ENCODE results near the gene TBP.
"Not testable (repeated sequence)": the region's sequence is repeated elsewhere in the genome, so short reads cannot be mapped to it uniquely, and the experiment has no call there.

TBP gene

DNA sequence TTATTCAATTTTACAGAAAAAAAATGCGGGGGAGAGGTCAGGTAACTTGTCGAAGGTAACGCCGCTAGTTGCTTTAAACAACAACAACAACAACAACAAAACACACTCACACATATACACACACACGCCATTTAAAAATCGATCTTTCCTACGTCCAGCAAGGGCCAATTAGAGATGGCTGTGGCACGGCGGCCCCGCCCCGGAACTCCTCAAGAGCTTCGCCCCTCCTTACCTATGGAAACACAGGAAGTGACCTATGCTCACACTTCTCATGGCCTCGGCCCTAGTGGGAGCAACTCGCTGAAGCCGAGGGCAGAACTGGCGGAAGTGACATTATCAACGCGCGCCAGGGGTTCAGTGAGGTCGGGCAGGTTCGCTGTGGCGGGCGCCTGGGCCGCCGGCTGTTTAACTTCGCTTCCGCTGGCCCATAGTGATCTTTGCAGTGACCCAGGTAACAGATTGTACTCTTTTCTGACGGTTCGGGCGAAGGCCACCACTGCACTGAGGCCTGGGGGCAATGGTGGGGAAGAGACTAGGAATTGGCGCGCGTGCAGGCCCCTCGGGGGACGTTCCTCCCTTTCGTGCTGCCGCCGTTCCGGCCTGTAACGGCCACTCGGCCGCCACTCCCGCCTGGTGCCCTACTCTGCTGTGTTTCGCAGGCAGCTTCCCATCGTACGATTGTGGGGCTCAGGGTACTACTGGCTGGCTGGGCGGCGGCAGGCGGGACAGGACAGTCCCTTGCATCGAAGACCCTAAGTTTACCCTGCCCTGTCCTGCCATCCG lies at the start of gene TBP:
Gene TBP (plus strand): TSS at position 357 of the 783 bp plus-strand sequence. CDS start 2,661 bp downstream, outside the sequence.
- H3K9ac ChIP-seq (ENCODE audit: low read length in 5 of 5): peak within 1 kb of the TSS; percentile 97 to 99 (median 99)
- H3K4me3 ChIP-seq (ENCODE audit: low read depth in 1 of 5, low read length in 5 of 5): peak within 1 kb of the TSS; percentile 83 to 100 (median 99)
- H3K36me3 ChIP-seq (ENCODE audit: control insufficient read depth in 5 of 5, insufficient read depth in 5 of 5, low read length in 5 of 5): peaks cover 5 to 31% (median 9%) of the 10 kb centered on the region in 5 donors
- no peaks in the 10 kb centered on the region for H3K27me3 ChIP-seq (ENCODE audit: control insufficient read depth in 5 of 5, insufficient read depth in 4 of 5, low read length in 5 of 5)
- no peaks in the 10 kb centered on the region for H3K9me3 ChIP-seq (ENCODE audit: control insufficient read depth in 5 of 5, low read length in 5 of 5)
- peaks cover 12 to 62% (median 54%) of the 10 kb centered on the region in 5 donors for H3K4me1 ChIP-seq (ENCODE audit: control insufficient read depth in 5 of 5, insufficient read depth in 5 of 5, low read length in 5 of 5)
- H3K27ac ChIP-seq (ENCODE audit: low read depth, low read length): peak within 1 kb of the TSS; percentile 82

DNA sequence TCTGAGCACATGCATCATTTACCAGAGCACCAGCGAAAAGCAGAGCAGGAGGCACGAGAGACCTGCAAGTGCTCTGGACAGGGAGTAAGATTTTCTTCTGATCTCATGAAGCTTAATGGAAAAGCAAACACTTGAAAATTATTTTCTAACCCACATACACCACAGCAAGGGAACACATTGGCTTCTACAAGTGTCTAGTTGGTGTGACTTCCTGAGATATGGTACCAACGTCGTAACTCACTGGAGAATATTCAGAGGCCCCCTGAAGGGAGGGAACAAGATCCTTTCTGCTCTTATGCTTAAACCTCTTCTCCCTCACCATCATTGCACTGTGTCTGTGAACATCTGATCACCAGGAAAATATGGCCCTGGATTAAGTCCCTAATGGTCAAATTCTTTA lies 49.7 kb upstream of the TBP start:
- peaks cover 0 to 29% (median 23%) of the 10 kb centered on the region in 5 donors for H3K9me3 ChIP-seq (ENCODE audit: control insufficient read depth in 5 of 5, low read length in 5 of 5)
- no peak overlapping the region for H3K9ac ChIP-seq (ENCODE audit: low read length in 5 of 5)
- H3K4me3 ChIP-seq (ENCODE audit: low read depth in 1 of 5, low read length in 5 of 5): no peak overlapping the region
- no peaks in the 10 kb centered on the region for H3K36me3 ChIP-seq (ENCODE audit: control insufficient read depth in 5 of 5, insufficient read depth in 5 of 5, low read length in 5 of 5)
- H3K27me3 ChIP-seq (ENCODE audit: control insufficient read depth in 5 of 5, insufficient read depth in 4 of 5, low read length in 5 of 5): peaks cover 0 to 6% (median 0%) of the 10 kb centered on the region in 5 donors
- H3K27ac ChIP-seq (ENCODE audit: low read depth, low read length): no peak overlapping the region
- peaks cover 0 to 8% (median 6%) of the 10 kb centered on the region in 5 donors for H3K4me1 ChIP-seq (ENCODE audit: control insufficient read depth in 5 of 5, insufficient read depth in 5 of 5, low read length in 5 of 5)

DNA sequence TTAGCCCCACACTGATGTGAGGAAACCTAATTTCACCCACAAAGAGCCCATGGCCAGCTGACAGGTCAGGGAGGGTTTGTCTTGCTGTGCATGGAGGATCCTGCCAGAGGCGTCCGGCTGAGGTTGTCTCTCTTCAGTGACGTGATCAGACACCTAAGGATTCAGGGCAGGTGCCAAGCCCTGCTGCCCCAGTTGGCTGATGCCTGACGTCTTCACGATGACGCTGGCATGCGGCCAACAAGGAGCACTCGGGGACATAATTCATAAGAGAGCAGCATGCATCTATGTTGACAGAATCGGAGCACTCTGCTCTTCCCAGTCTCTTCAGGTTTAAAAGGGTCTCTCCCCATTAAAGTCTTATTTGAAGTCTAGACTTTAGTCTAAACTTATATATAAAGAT lies 48.9 kb upstream of the TBP start:
- Histone ChIP-seq H3K27ac (ENCODE audit: low read depth, low read length) (no peak overlapping the region), H3K36me3 (ENCODE audit: control insufficient read depth in 5 of 5, insufficient read depth in 5 of 5, low read length in 5 of 5) (no peaks in the 10 kb centered on the region), H3K27me3 (ENCODE audit: control insufficient read depth in 5 of 5, insufficient read depth in 4 of 5, low read length in 5 of 5) (peaks cover 0 to 6% (median 0%) of the 10 kb centered on the region in 5 donors), H3K4me1 (ENCODE audit: control insufficient read depth in 5 of 5, insufficient read depth in 5 of 5, low read length in 5 of 5) (peaks cover 0 to 8% (median 6%) of the 10 kb centered on the region in 5 donors), H3K4me3 (ENCODE audit: low read depth in 1 of 5, low read length in 5 of 5) (no peak overlapping the region), H3K9me3 (ENCODE audit: control insufficient read depth in 5 of 5, low read length in 5 of 5) (peaks cover 0 to 32% (median 23%) of the 10 kb centered on the region in 5 donors), H3K9ac (ENCODE audit: low read length in 5 of 5) (no peak overlapping the region)

DNA sequence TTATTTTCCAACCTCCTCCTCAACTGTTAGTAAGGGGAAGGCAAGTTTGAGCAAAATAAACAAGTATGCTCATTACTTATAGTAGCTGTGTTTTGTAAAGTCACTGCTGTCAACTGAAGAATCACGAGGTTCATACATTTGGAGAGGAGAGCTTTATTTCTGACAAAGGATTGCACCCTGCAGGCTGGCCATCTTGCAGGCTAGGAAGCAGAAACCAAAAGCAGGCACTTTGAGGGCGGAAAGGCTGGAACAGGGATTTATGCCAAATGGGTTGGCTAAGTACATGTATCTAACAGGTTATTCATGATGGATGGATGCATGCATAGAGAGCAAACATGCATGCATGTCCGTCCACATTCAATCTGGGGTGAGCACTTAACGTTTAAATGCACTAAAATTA lies 47.7 kb upstream of the TBP start:
- Histone ChIP-seq H3K4me1 (ENCODE audit: control insufficient read depth in 5 of 5, insufficient read depth in 5 of 5, low read length in 5 of 5) (peaks cover 0 to 8% (median 6%) of the 10 kb centered on the region in 5 donors), H3K27ac (ENCODE audit: low read depth, low read length) (no peak overlapping the region), H3K27me3 (ENCODE audit: control insufficient read depth in 5 of 5, insufficient read depth in 4 of 5, low read length in 5 of 5) (peaks cover 0 to 2% (median 0%) of the 10 kb centered on the region in 5 donors), H3K36me3 (ENCODE audit: control insufficient read depth in 5 of 5, insufficient read depth in 5 of 5, low read length in 5 of 5) (no peaks in the 10 kb centered on the region), H3K9me3 (ENCODE audit: control insufficient read depth in 5 of 5, low read length in 5 of 5) (peaks cover 0 to 25% (median 16%) of the 10 kb centered on the region in 5 donors), H3K9ac (ENCODE audit: low read length in 5 of 5) (no peak overlapping the region), H3K4me3 (ENCODE audit: low read depth in 1 of 5, low read length in 5 of 5) (no peak overlapping the region)

DNA sequence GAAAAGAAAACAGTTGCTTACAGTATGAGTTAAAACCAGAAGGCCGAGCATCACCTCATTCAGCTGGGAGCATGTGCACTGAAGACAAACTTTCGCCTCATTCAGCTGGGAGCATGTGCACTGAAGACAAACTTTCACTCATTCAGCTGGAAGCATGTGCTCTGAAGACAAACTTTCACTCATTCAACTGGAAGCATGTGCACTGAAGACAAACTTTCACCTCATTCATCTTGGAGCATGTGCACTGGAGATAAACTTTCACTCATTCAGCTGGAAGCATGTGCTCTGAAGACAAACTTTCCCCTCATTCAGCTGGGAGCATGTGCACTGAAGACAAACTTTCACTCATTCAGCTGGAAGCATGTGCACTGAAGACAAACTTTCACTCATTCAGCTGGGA lies 46.4 kb upstream of the TBP start:
- H3K27me3 ChIP-seq (ENCODE audit: control insufficient read depth in 5 of 5, insufficient read depth in 4 of 5, low read length in 5 of 5); H3K4me3 ChIP-seq (ENCODE audit: low read depth in 1 of 5, low read length in 5 of 5); H3K36me3 ChIP-seq (ENCODE audit: control insufficient read depth in 5 of 5, insufficient read depth in 5 of 5, low read length in 5 of 5); H3K4me1 ChIP-seq (ENCODE audit: control insufficient read depth in 5 of 5, insufficient read depth in 5 of 5, low read length in 5 of 5); H3K9ac ChIP-seq (ENCODE audit: low read length in 5 of 5); H3K27ac ChIP-seq (ENCODE audit: low read depth, low read length): not testable (repeated sequence)
- H3K9me3 ChIP-seq (ENCODE audit: control insufficient read depth in 5 of 5, low read length in 5 of 5): peaks cover 0 to 12% (median 9%) of the 10 kb centered on the region in 5 donors

DNA sequence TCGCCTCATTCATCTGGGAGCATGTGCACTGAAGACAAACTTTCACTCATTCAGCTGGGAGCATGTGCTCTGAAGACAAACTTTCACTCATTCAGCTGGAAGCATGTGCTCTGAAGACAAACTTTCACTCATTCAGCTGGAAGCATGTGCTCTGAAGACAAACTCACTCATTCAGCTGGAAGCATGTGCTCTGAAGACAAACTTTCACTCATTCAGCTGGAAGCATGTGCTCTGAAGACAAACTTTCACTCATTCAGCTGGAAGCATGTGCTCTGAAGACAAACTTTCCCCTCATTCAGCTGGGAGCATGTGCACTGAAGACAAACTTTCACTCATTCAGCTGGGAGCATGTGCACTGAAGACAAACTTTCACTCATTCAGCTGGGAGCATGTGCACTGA lies 45.9 kb upstream of the TBP start:
- H3K9me3 ChIP-seq (ENCODE audit: control insufficient read depth in 5 of 5, low read length in 5 of 5); H3K4me1 ChIP-seq (ENCODE audit: control insufficient read depth in 5 of 5, insufficient read depth in 5 of 5, low read length in 5 of 5); H3K36me3 ChIP-seq (ENCODE audit: control insufficient read depth in 5 of 5, insufficient read depth in 5 of 5, low read length in 5 of 5); H3K27me3 ChIP-seq (ENCODE audit: control insufficient read depth in 5 of 5, insufficient read depth in 4 of 5, low read length in 5 of 5); H3K27ac ChIP-seq (ENCODE audit: low read depth, low read length); H3K9ac ChIP-seq (ENCODE audit: low read length in 5 of 5); H3K4me3 ChIP-seq (ENCODE audit: low read depth in 1 of 5, low read length in 5 of 5): not testable (repeated sequence)

DNA sequence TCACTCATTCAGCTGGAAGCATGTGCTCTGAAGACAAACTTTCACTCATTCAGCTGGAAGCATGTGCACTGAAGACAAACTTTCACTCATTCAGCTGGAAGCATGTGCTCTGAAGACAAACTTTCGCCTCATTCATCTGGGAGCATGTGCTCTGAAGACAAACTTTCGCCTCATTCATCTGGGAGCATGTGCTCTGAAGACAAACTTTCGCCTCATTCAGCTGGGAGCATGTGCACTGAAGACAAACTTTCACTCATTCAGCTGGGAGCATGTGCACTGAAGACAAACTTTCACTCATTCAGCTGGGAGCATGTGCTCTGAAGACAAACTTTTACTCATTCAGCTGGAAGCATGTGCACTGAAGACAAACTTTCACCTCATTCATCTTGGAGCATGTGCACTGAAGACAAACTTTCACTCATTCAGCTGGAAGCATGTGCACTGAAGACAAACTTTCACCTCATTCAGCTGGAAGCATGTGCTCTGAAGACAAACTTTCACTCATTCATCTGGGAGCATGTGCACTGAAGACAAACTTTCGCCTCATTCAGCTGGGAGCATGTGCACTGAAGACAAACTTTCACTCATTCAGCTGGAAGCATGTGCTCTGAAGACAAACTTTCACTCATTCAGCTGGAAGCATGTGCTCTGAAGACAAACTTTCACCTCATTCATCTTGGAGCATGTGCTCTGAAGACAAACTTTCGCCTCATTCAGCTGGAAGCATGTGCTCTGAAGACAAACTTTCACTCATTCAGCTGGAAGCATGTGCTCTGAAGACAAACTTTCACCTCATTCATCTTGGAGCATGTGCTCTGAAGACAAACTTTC lies 45.1 kb upstream of the TBP start:
- not testable (repeated sequence) for H3K27ac ChIP-seq (ENCODE audit: low read depth, low read length); H3K9ac ChIP-seq (ENCODE audit: low read length in 5 of 5); H3K9me3 ChIP-seq (ENCODE audit: control insufficient read depth in 5 of 5, low read length in 5 of 5); H3K27me3 ChIP-seq (ENCODE audit: control insufficient read depth in 5 of 5, insufficient read depth in 4 of 5, low read length in 5 of 5); H3K4me3 ChIP-seq (ENCODE audit: low read depth in 1 of 5, low read length in 5 of 5); H3K36me3 ChIP-seq (ENCODE audit: control insufficient read depth in 5 of 5, insufficient read depth in 5 of 5, low read length in 5 of 5); H3K4me1 ChIP-seq (ENCODE audit: control insufficient read depth in 5 of 5, insufficient read depth in 5 of 5, low read length in 5 of 5)

DNA sequence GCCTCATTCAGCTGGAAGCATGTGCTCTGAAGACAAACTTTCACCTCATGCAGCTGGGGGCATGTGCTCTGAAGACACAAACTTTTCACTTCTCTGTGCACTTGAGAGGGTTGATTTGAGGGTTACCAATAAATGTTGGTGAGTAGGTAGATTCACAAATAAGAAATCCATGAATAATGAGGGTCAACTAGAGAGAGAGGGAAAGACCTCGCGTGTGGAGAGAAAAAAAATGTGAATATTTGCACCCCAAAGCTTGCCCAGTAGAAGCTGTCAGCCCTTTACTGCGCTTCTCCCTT lies 44.5 kb upstream of the TBP start:
- no peak overlapping the region for H3K4me3 ChIP-seq (ENCODE audit: low read depth in 1 of 5, low read length in 5 of 5)
- peaks cover 0 to 8% (median 6%) of the 10 kb centered on the region in 5 donors for H3K4me1 ChIP-seq (ENCODE audit: control insufficient read depth in 5 of 5, insufficient read depth in 5 of 5, low read length in 5 of 5)
- H3K27me3 ChIP-seq (ENCODE audit: control insufficient read depth in 5 of 5, insufficient read depth in 4 of 5, low read length in 5 of 5): peaks cover 0 to 2% (median 0%) of the 10 kb centered on the region in 5 donors
- no peaks in the 10 kb centered on the region for H3K36me3 ChIP-seq (ENCODE audit: control insufficient read depth in 5 of 5, insufficient read depth in 5 of 5, low read length in 5 of 5)
- no peak overlapping the region for H3K27ac ChIP-seq (ENCODE audit: low read depth, low read length)
- H3K9me3 ChIP-seq (ENCODE audit: control insufficient read depth in 5 of 5, low read length in 5 of 5): peaks cover 0 to 4% (median 0%) of the 10 kb centered on the region in 5 donors
- H3K9ac ChIP-seq (ENCODE audit: low read length in 5 of 5): no peak overlapping the region

DNA sequence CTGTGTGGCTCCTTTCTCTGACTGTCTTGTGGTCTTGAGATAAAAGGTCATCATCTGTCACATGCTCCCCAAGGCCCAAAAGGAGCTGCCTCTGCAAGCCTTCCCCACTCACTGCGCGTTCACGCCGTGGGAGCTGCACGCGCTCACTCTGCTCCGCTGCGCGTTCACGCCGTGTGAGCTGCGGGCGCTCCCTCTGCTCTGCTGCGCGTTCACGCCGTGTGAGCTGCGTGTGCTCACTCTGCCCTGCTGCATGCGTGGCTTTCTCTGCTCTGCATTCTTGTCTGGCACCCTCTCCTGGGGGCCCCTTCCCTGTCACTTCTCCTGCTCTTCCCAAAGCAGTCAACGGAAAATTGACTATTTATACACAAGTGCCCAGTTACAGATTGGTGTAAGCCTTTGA lies 43.5 kb upstream of the TBP start:
- Histone ChIP-seq H3K9me3 (ENCODE audit: control insufficient read depth in 5 of 5, low read length in 5 of 5) (peaks cover 0 to 4% (median 0%) of the 10 kb centered on the region in 5 donors), H3K9ac (ENCODE audit: low read length in 5 of 5) (no peak overlapping the region), H3K36me3 (ENCODE audit: control insufficient read depth in 5 of 5, insufficient read depth in 5 of 5, low read length in 5 of 5) (no peaks in the 10 kb centered on the region), H3K27ac (ENCODE audit: low read depth, low read length) (no peak overlapping the region), H3K27me3 (ENCODE audit: control insufficient read depth in 5 of 5, insufficient read depth in 4 of 5, low read length in 5 of 5) (peaks cover 0 to 2% (median 0%) of the 10 kb centered on the region in 5 donors), H3K4me3 (ENCODE audit: low read depth in 1 of 5, low read length in 5 of 5) (no peak overlapping the region), H3K4me1 (ENCODE audit: control insufficient read depth in 5 of 5, insufficient read depth in 5 of 5, low read length in 5 of 5) (peaks cover 0 to 2% (median under 1%) of the 10 kb centered on the region in 5 donors)

DNA sequence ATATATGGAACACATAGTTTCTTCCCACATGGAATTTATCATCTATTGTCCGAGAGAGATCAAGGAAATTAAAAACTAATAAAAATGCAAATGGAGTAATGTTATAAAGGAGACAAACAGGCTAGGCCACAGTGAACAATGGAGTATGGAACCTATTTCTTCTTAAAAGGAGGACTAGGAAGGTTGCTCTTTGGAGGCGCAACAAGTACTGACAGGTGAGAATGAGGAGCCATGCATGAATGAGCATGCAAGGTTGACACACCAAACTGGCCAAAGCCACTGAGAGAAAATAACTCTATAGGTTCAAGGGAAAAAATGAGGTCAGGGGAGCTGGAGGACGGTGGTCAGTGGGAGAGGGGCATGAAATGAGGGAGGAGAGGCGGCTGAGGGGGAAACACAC lies 41.9 kb upstream of the TBP start:
- H3K9me3 ChIP-seq (ENCODE audit: control insufficient read depth in 5 of 5, low read length in 5 of 5): peaks cover 0 to 8% (median 0%) of the 10 kb centered on the region in 5 donors
- no peak overlapping the region for H3K27ac ChIP-seq (ENCODE audit: low read depth, low read length)
- H3K27me3 ChIP-seq (ENCODE audit: control insufficient read depth in 5 of 5, insufficient read depth in 4 of 5, low read length in 5 of 5): peaks cover 0 to 3% (median 0%) of the 10 kb centered on the region in 5 donors
- no peak overlapping the region for H3K4me3 ChIP-seq (ENCODE audit: low read depth in 1 of 5, low read length in 5 of 5)
- no peak overlapping the region for H3K9ac ChIP-seq (ENCODE audit: low read length in 5 of 5)
- peaks cover 0 to 4% (median 3%) of the 10 kb centered on the region in 5 donors for H3K4me1 ChIP-seq (ENCODE audit: control insufficient read depth in 5 of 5, insufficient read depth in 5 of 5, low read length in 5 of 5)
- H3K36me3 ChIP-seq (ENCODE audit: control insufficient read depth in 5 of 5, insufficient read depth in 5 of 5, low read length in 5 of 5): no peaks in the 10 kb centered on the region

Data from subcutaneous abdominal adipose tissue (tissue), 5 donors.